Measurements from ENCODE around the gene MAMSTR.
"Not testable (repeated sequence)": the region's sequence is repeated elsewhere in the genome, so short reads cannot be mapped to it uniquely, and the experiment has no call there.

The MAMSTR gene

GRCh38 chr19:48719263-48720171, at the start of gene MAMSTR:
TSS of gene MAMSTR (minus strand) at chr19:48719725. CDS start at chr19:48719031, 694 bp downstream.
- FAIRE-seq = no peak

- FAIRE-seq = no peak
These were observed 49.6 kb upstream of the MAMSTR start for GRCh38 chr19:48768994-48769713.

GRCh38 chr19:48768171-48768753, 48.7 kb upstream of the MAMSTR start:
- FAIRE-seq = not testable (repeated sequence)

- not testable (repeated sequence) for FAIRE-seq
These were observed 46.3 kb upstream of the MAMSTR start for GRCh38 chr19:48765816-48766215.

DNA sequence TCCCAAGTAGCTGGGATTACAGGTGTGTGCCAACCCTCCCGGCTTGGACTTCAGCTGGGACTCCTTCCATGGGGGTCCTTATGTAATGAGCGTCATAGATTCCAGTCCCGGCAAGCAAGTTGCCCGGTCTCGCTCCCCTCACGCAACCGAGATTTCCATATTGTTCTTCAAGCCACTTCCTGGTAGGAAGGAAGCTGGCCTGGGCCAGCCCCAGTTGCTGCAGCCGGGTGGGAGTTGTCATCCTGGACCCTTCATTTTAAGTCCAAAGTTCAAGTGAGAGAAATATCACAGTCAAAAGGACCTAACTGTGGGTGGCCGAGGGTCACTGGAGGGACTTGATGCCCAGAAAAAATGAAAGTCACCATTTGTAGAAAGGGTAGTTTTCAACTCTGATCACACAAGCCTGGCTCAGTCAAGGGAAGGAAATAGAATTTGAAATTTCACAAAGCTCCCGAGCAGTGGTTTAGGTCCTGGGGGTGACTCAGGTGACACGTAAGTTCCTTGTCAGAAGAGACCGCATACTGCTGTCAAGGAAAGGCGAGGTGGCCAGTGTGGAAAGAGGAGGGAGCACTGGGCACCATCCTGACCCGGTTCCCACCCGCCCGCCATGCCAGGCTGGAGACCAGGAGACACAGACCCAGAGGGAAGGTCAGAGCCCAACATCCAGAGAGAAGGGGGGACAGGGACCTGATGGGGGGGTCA, 41.1 kb upstream of the MAMSTR start:
- no peak for FAIRE-seq

- no peak for FAIRE-seq
These were observed 38.2 kb upstream of the MAMSTR start for GRCh38 chr19:48757741-48758144.

DNA sequence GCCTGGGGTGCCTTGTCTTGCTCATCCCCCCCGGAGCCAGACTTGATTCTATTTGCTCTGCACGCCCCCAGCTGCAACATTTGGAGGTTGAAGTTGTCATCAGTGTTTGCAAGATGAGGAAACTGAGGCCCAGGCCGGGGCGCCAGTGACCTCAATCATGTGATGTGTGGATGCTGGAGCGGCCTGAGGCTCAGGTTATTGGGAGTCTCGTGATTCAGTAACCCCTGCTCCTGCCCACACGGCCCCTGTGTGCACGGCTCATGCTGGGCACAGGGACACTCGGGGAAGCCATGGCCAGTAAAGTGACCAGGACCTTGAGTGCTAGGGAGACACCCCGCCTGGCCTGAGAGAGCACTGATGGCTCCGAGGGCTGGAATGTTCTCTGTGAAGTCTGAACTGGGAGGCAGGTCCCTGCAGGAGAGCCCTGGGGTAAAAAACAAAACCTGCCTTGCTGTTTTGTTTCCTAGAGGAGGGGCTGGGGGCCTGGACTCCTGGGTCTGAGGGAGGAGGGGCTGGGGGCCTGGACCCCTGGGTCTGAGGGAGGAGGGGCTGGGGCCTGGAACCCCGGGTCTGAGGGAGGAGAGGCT, 37.7 kb upstream of the MAMSTR start:
- no peak for FAIRE-seq

GRCh38 chr19:48756686-48757085, 37.2 kb upstream of the MAMSTR start:
- no peak for FAIRE-seq

DNA sequence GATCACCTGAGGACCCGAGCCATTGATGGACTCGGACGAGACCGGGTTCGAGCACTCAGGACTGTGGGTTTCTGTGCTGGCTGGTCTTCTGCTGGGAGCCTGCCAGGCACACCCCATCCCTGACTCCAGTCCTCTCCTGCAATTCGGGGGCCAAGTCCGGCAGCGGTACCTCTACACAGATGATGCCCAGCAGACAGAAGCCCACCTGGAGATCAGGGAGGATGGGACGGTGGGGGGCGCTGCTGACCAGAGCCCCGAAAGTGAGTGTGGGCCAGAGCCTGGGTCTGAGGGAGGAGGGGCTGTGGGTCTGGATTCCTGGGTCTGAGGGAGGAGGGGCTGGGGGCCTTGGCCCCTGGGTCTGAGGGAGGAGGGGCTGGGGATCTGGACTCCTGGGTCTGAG, 36.7 kb upstream of the MAMSTR start:
- no peak for FAIRE-seq

- no peak for FAIRE-seq
These were observed 36.3 kb upstream of the MAMSTR start for GRCh38 chr19:48755787-48756186.

DNA sequence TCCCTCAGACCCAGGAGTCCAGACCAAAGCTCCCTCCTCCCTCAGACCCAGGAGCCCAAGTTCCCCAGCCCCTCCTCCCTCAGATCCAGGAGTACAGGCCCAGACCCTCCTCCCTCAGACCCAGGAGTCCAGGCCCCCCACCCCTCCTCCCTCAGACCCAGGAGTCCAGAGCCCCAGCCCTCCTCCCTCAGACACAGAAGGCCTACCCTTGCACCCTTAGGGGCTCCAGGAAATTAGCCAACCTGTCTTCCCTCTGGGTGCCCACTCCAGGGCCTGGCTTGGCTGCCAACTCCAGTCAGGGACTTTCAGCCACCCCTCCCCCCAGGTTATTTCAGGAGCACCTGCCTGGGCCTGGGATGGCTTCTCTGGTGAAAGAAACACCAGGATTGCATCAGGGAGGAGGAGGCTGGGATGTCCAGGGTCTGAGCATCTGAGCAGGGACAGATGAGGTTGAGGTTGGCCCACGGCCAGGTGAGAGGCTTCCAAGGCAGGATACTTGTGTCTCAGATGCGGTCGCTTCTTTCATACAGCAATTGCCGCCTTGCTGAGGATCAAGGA, 35.6 kb upstream of the MAMSTR start, which contains the start of gene FGF21:
TSS of gene FGF21 (plus strand) at position 441 of the 558 bp plus-strand sequence. CDS start 713 bp downstream, outside the sequence.
- no peak for FAIRE-seq

GRCh38 chr19:48752496-48753365, 33.2 kb upstream of the MAMSTR start, which contains the start of gene FUT1:
TSS of gene FUT1 (minus strand) at chr19:48752641. CDS start at chr19:48751281, 1,360 bp downstream.
- FAIRE-seq = no peak

GRCh38 chr19:48751845-48752495, 32.4 kb upstream of the MAMSTR start:
- FAIRE-seq = no peak

GRCh38 chr19:48750771-48751504, 31.4 kb upstream of the MAMSTR start:
- FAIRE-seq = no peak

GRCh38 chr19:48750351-48750750, 30.8 kb upstream of the MAMSTR start:
- FAIRE-seq = no peak

GRCh38 chr19:48749571-48750198, 30.2 kb upstream of the MAMSTR start:
- FAIRE-seq = no peak

DNA sequence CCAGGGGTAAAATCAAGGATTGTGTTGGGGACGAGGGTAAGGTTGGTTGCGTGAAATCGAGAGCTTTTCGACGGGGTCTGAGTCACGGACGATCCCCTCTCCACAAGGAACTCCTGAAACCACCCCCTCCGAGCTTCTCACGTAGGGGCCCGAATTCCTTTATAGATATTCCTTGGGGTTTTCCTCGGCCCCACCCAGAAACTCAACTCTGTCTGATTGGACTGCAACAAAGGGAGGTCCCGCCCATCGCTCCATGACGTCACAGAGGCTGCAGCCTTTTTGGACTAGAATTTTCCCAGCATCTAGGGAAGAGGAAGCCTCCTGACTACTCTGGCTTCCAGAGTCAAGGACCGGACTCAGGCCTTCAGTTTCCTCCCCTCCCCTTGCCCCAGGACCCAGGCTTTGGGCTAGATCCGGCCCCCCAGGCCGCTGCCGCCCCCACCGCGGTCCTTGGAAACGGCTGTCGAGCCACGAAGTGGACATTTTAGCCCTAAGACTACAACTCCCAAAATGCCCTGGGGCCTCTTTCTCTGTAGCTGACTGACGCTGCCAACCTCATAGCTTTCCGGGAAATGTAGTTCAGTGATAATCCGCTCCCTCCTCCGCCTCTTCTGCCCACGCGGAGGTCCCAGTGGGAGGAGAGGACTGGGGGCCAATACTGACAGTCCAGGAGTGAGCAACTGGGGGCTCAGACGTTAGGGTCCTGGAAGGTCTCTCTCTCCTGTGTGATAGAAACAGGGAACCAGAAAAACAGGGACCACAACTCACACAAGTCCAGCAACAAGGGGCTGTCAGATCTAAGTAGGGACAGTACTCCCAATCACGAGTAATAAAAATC, 27.4 kb upstream of the MAMSTR start, which contains the start of gene IZUMO1:
TSS of gene IZUMO1 (minus strand) at position 172 of the 838 bp plus-strand sequence. CDS start 1,050 bp downstream, outside the sequence.
- peak; percentile 66 for FAIRE-seq

DNA sequence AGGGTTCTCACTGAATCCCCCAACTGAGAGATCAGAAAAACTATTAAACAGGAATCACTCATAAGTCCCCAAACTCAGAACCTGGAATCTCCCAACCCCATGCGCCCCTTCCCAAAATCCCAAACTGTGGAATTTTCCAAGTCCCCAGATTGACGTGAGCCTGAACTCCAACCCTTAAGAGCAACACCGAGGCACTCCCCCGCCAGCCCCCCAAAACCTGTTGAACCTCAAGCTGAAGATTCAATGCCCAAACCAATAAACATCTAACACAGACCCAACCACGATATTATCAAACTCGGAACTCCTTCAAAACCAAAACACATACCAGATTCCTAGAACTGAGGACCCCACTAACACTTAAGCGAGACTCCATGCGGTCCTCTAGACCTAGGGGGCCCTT, 26.6 kb upstream of the MAMSTR start:
- FAIRE-seq = no peak

All from G401.6 (cell line).